ENCODE data around the gene GCHFR.

- TF ChIP-seq JUND (IDR thresholded peaks at IDR 0.05) = no peak
- TF ChIP-seq CTCF (IDR thresholded peaks at IDR 0.05 in 2 of 3, conservative IDR thresholded peaks at IDR 0.05 in 1 of 3; ENCODE audit: borderline replicate concordance in 1 of 3, insufficient read depth in 1 of 3, low read depth in 2 of 3, low read length in 2 of 3) = no peak
- TF ChIP-seq EZH2phosphoT487 (IDR thresholded peaks at IDR 0.05; ENCODE audit: borderline replicate concordance) = no peak
- no peak for TF ChIP-seq POLR2AphosphoS5 (IDR thresholded peaks at IDR 0.05; ENCODE audit: low read depth, low read length)
- TF ChIP-seq POLR2A (IDR thresholded peaks at IDR 0.05; ENCODE audit: borderline replicate concordance, extremely low read depth, insufficient read depth, insufficient read length) = no peak
- no peak for TF ChIP-seq YY1 (IDR thresholded peaks at IDR 0.05; ENCODE audit: extremely low read depth, insufficient replicate concordance, low read depth, low read length)
- TF ChIP-seq CEBPB (IDR thresholded peaks at IDR 0.05; ENCODE audit: low read depth) = no peak
- TF ChIP-seq EZH2 (IDR thresholded peaks at IDR 0.05) = no peak
These were observed 32.8 kb upstream of the GCHFR start for GRCh38 chr15:40731034-40731433.

Data from HCT116 (cell line).